GM12878 (cell line): ENCODE results near the gene TSR3. TPM values are rescaled to one million over a fixed set of nuclear protein-coding genes. Genes with fewer than 3 reads are reported as not detected.
A peak's percentile ranks its signal among the peaks of the same experiment; 100 is the strongest.

Source experiments
- ATAC-seq: fragments of 200-7000 bp; cut with Tn5 transposase; 3 replicates; pipeline ENCODE4 v1.9.1; 2020; ENCODE audit warnings: mild to moderate bottlenecking, moderate library complexity
- BruUV-seq: library from RNA; stranded (reverse); fragments of 400-500 nt; replicated peaks from 2 replicates; lab custom pipeline; 2021; lab: Mats Ljungman, UMichigan
- CTCF ChIA-PET: fragments of 300-600 bp; sonication (Branson Sonifier 250); formaldehyde crosslinking; extraction: SDS; loops from one replicate; lab custom pipeline; 2021; ENCODE audit warnings: inconsistent platforms; lab: Yijun Ruan, JAX
- POLR2A ChIA-PET: fragments of 350-600 bp; formaldehyde crosslinking; extraction: SDS; loops from one replicate; lab custom pipeline; 2021; ENCODE audit warnings: inconsistent platforms; lab: Charles Lee
- RAD21 ChIA-PET: fragments of 300-600 bp; sonication (Branson Sonifier 250); formaldehyde crosslinking; loops from one replicate; lab custom pipeline; 2023; ENCODE audit warnings: antibody characterized with exemption; ENCODE audit not compliant: unreplicated experiment; lab: Charles Lee
- SMC1A ChIA-PET: fragments of 300-600 bp; sonication (Branson Sonifier 250); formaldehyde crosslinking; loops from one replicate; lab custom pipeline; 2023; ENCODE audit not compliant: unreplicated experiment, uncharacterized antibody; lab: Charles Lee
- DNase-seq: peaks from one replicate; pipeline ENCODE4 v3.0.0-alpha.2; 2011; ENCODE audit warnings: low read depth, low spot score
- FAIRE-seq: peaks from 3 replicates; lab custom pipeline; 2011; peaks lifted over from hg19 to GRCh38; lab: Jason Lieb, UNC
- H2AFZ ChIP-seq: 2 replicates; pipeline ENCODE4 v1.6.0; 2011; ENCODE audit warnings: low read depth, low read length, control low read depth; ENCODE audit not compliant: control insufficient read depth
- H3K27ac ChIP-seq: 2 replicates; pipeline ENCODE4 v1.5.1; 2011; ENCODE audit warnings: control low read depth; ENCODE audit not compliant: control insufficient read depth, insufficient read depth
- H3K27me3 ChIP-seq, 2 experiments: replicated peaks in 1 of 2; 2 replicates each; pipeline versions ENCODE4 v1.6.0 to v1.6.1; 2011; ENCODE audit warnings: low read length in 1 of 2; ENCODE audit not compliant: control insufficient read depth in 2 of 2, insufficient read depth in 2 of 2
- H3K36me3 ChIP-seq, 2 experiments: 2 replicates each; pipeline ENCODE4 v1.5.1; 2011; ENCODE audit warnings: low read length in 1 of 2; ENCODE audit not compliant: control insufficient read depth in 2 of 2, insufficient read depth in 2 of 2
- H3K4me1 ChIP-seq: 2 replicates; pipeline ENCODE4 v1.6.1; 2011; ENCODE audit warnings: mild to moderate bottlenecking, low read length, moderate library complexity, mixed read lengths; ENCODE audit not compliant: control insufficient read depth, insufficient read depth
- H3K4me2 ChIP-seq: 2 replicates; pipeline ENCODE4 v1.6.0; 2011; ENCODE audit warnings: control low read depth; ENCODE audit not compliant: control insufficient read depth, insufficient read depth
- H3K4me3 ChIP-seq: fragments of 200-600 bp; sonication (generic); 2 replicates; pipeline ENCODE4 v1.5.1; 2016
- H3K79me2 ChIP-seq: 2 replicates; pipeline ENCODE4 v1.6.0; 2011; ENCODE audit warnings: low read length; ENCODE audit not compliant: control insufficient read depth, insufficient read depth
- H3K9ac ChIP-seq: 2 replicates; pipeline ENCODE4 v1.8.0; 2011; ENCODE audit warnings: low read length, control low read depth, mixed read lengths; ENCODE audit not compliant: control insufficient read depth, insufficient read depth
- H3K9me3 ChIP-seq: replicated peaks from 3 replicates; pipeline ENCODE4 v1.5.1; 2011; ENCODE audit warnings: mild to moderate bottlenecking, low read length; ENCODE audit not compliant: control insufficient read depth, insufficient read depth
- H4K20me1 ChIP-seq: 2 replicates; pipeline ENCODE4 v1.6.0; 2011; ENCODE audit not compliant: control insufficient read depth, insufficient read depth
- BCL3 ChIP-seq: IDR thresholded peaks from 2 replicates; pipeline ENCODE4 v1.6.1; 2011; ENCODE audit warnings: borderline replicate concordance, low read depth, mild to moderate bottlenecking, moderate library complexity, low read length; ENCODE audit not compliant: insufficient read depth, poor library complexity, severe bottlenecking
- CREB1 ChIP-seq: IDR thresholded peaks from 2 replicates; pipeline ENCODE4 v1.6.1; 2012; ENCODE audit warnings: low read depth, mild to moderate bottlenecking, inconsistent platforms
- CTCF ChIP-seq, 3 experiments: IDR thresholded peaks in 2 of 3; conservative IDR thresholded peaks in 1 of 3; 2 replicates each; pipeline ENCODE4 v1.5.1; 2011; ENCODE audit warnings: low read depth in 3 of 3, low read length in 3 of 3, mild to moderate bottlenecking in 3 of 3, control low read depth in 2 of 3, moderate library complexity in 2 of 3, inconsistent platforms in 1 of 3, mixed read lengths in 1 of 3; ENCODE audit not compliant: control insufficient read depth in 2 of 3, insufficient read depth in 1 of 3; ENCODE audit errors: extremely low read depth in 1 of 3
- EED ChIP-seq: sonication (generic); IDR thresholded peaks from 2 replicates; pipeline ENCODE4 v1.6.1; 2016; ENCODE audit warnings: antibody characterized with exemption, low read depth
- EGR1 ChIP-seq, 2 experiments: IDR thresholded peaks; 1 replicate in 1 of 2; 2 replicates in 1 of 2; pipeline ENCODE4 v1.6.1; 2011 to 2012; ENCODE audit warnings: low read depth in 2 of 2, low read length in 2 of 2, borderline replicate concordance in 1 of 2, mild to moderate bottlenecking in 1 of 2, moderate library complexity in 1 of 2
- FOXM1 ChIP-seq: IDR thresholded peaks from 2 replicates; pipeline ENCODE4 v1.6.1; 2012; ENCODE audit warnings: low read depth, mild to moderate bottlenecking, inconsistent platforms, low read length, moderate library complexity
- IRF4 ChIP-seq: IDR thresholded peaks from 2 replicates; pipeline ENCODE4 v1.6.1; 2011; ENCODE audit warnings: low read depth, low read length
- SKIL ChIP-seq: fragments of 450-650 bp; IDR thresholded peaks from 2 replicates; pipeline ENCODE4 v1.6.1; 2017; ENCODE audit warnings: mild to moderate bottlenecking, low read depth, inconsistent platforms; ENCODE audit not compliant: poor library complexity, severe bottlenecking
- SUZ12 ChIP-seq: fragments of 200-600 bp; sonication (generic); IDR thresholded peaks from one replicate; pipeline ENCODE4 v1.6.1; 2018; ENCODE audit warnings: antibody characterized with exemption, mild to moderate bottlenecking; ENCODE audit not compliant: unreplicated experiment
- WRNIP1 ChIP-seq: IDR thresholded peaks from 2 replicates; pipeline ENCODE4 v1.6.1; 2011; ENCODE audit warnings: low read depth, low read length, improper control_type of control experiment, borderline replicate concordance
- ZZZ3 ChIP-seq: IDR thresholded peaks from 2 replicates; pipeline ENCODE4 v1.6.1; 2011; ENCODE audit warnings: low read depth; ENCODE audit not compliant: control insufficient read depth, insufficient read length
- WGBS: methylation state at CpG from one replicate; pipeline ENCODE4 v1.1.6; 2016; ENCODE audit warnings: low lambda C conversion rate; ENCODE audit not compliant: insufficient replicate concordance, insufficient coverage; ENCODE audit errors: missing lambda C conversion rate; 5-methylcytosine and 5-hydroxymethylcytosine counted together
- in situ Hi-C: fragments of 300-500 bp; cut with MboI; formaldehyde crosslinking; loops from 9 replicates; pipeline ENCODE4 v1.14.3; 2018; ENCODE audit warnings: mixed read lengths
- intact Hi-C: fragments of 100-400 bp; cut with micrococcal nuclease; formaldehyde crosslinking; loops from one replicate; pipeline ENCODE4 v1.14.2; 2022; ENCODE audit not compliant: unreplicated experiment
- polyA plus RNA-seq, 11 experiments: library from polyadenylated mRNA; depleted of rRNA in 4 of 11; unstranded in 6 of 11; stranded (reverse) in 5 of 11; fragments of >200 nt; fragmentation: Nextera tagmentation in 4 of 11; fragmentation: Illumina TruSeq in 1 of 11; extraction: Ambion mirVana in 4 of 11; extraction: Trizol in 1 of 11; gene quantifications; 1 replicate in 1 of 11; 2 replicates in 10 of 11; pipeline versions ENCODE4 v1.2.1 to v1.2.3, GENCODE V29; 2011 to 2016; ENCODE audit warnings: inconsistent platforms in 2 of 11, missing spikeins in 2 of 11, low read depth in 1 of 11
- total RNA-seq, 4 experiments: library from RNA; depleted of rRNA in 3 of 4; stranded (reverse); fragments of >200 nt in 3 of 4; fragmentation: Illumina TruSeq in 1 of 4; extraction: Trizol in 1 of 4; gene quantifications; 2 replicates each; pipeline versions ENCODE4 v1.2.1 to v1.2.3, GENCODE V29; 2013 to 2021

Gene TSR3
- total and polyA plus RNA-seq, 10 of the 15 experiments (the other 5 are each of a cell fraction or from before 2014, with no cell fraction given): 3.4 to 108 (median 46.9) TPM

- Histone ChIP-seq H3K9me3 (no peaks in the 10 kb centered on the region), H3K36me3 (peaks cover 16 to 28% of the 10 kb centered on the region in 2 experiments), H3K27me3 (no peaks in the 10 kb centered on the region), H3K9ac (no peak overlapping the region), H3K4me1 (no peaks in the 10 kb centered on the region), H3K4me3 (no peak overlapping the region), H3K27ac (no peak overlapping the region), H3K79me2 (no peaks in the 10 kb centered on the region), H3K4me2 (no peak overlapping the region), H2AFZ (no peak overlapping the region), H4K20me1 (no peaks in the 10 kb centered on the region)
- ATAC-seq (no peak), FAIRE-seq (no peak), DNase-seq (no peak)
- intact Hi-C loops (no loop called here), in situ Hi-C loops (no loop called here)
- ChIA-PET CTCF (interaction anchor here (0.6 to 2.1 kb wide), 13 partner anchors 9 to 344 kb away, joined by 3 to 11 read pairs (median 4); no protein-coding TSS in a partner anchor), SMC1A (interaction anchor here (1.1 to 1.5 kb wide), 2 partner anchors 101 to 361 kb away, joined by 3 to 4 read pairs; no protein-coding TSS in a partner anchor), POLR2A (no interaction called here), RAD21 (interaction anchor here (1.0 to 1.4 kb wide), 3 partner anchors 50 to 97 kb away, joined by 3 to 5 read pairs (median 3); partner anchors contain the start of gene UNKL)
- WGBS: 66% methylated on average over 11 of the region's 11 CpGs
- TSS peak; percentile 67 for BruUV-seq
- TF ChIP-seq SKIL: no peak
- no peak for TF ChIP-seq EGR1 (IDR thresholded peaks at IDR 0.05; ENCODE audit: borderline replicate concordance in 1 of 2, low read depth in 2 of 2, low read length in 2 of 2)
- TF ChIP-seq CTCF (IDR thresholded peaks at IDR 0.05 in 2 of 3, conservative IDR thresholded peaks at IDR 0.05 in 1 of 3; ENCODE audit: control insufficient read depth in 2 of 3, extremely low read depth in 1 of 3, insufficient read depth in 1 of 3, low read depth in 3 of 3, low read length in 3 of 3): no peak
- no peak for TF ChIP-seq BCL3
- no peak for TF ChIP-seq IRF4
- no peak for TF ChIP-seq EED
- no peak for TF ChIP-seq SUZ12
- no peak for TF ChIP-seq CREB1
- TF ChIP-seq WRNIP1: no peak
- TF ChIP-seq ZZZ3: no peak
- no peak for TF ChIP-seq FOXM1
These were observed 11.1 kb upstream of the TSR3 start for GRCh38 chr16:1362807-1363206.
